ENCODE results near the gene DEF6. TPM values are rescaled to one million over a fixed set of nuclear protein-coding genes. Genes with fewer than 3 reads are reported as not detected.
A peak's percentile ranks its signal among the peaks of the same experiment; 100 is the strongest.

Gene DEF6
- total RNA-seq, 1 experiment from 2014 or later: 5.6 TPM

- no peak overlapping the region for H3K9ac ChIP-seq (ENCODE audit: extremely low read depth, insufficient read length, low read length)
- H2AFZ ChIP-seq (ENCODE audit: low read length): no peak overlapping the region
- H2AK5ac ChIP-seq (ENCODE audit: insufficient read length, low read length): no peak overlapping the region
- H3K9me3 ChIP-seq (ENCODE audit: control insufficient read depth, low read depth, low read length): no peaks in the 10 kb centered on the region
- TF ChIP-seq, protein P1, sequence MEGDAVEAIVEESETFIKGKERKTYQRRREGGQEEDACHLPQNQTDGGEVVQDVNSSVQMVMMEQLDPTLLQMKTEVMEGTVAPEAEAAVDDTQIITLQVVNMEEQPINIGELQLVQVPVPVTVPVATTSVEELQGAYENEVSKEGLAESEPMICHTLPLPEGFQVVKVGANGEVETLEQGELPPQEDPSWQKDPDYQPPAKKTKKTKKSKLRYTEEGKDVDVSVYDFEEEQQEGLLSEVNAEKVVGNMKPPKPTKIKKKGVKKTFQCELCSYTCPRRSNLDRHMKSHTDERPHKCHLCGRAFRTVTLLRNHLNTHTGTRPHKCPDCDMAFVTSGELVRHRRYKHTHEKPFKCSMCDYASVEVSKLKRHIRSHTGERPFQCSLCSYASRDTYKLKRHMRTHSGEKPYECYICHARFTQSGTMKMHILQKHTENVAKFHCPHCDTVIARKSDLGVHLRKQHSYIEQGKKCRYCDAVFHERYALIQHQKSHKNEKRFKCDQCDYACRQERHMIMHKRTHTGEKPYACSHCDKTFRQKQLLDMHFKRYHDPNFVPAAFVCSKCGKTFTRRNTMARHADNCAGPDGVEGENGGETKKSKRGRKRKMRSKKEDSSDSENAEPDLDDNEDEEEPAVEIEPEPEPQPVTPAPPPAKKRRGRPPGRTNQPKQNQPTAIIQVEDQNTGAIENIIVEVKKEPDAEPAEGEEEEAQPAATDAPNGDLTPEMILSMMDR (conservative IDR thresholded peaks at IDR 0.05): no peak
- no peak overlapping the region for H4K8ac ChIP-seq (replicated peaks; ENCODE audit: insufficient read length, low read depth, low read length)
- no peaks in the 10 kb centered on the region for H3K9me3 Mint-ChIP-seq
- H3K27me3 ChIP-seq (ENCODE audit: insufficient read depth, low read length): no peaks in the 10 kb centered on the region
- H2BK5ac ChIP-seq (ENCODE audit: insufficient read length, low read length): no peak overlapping the region
- no peak overlapping the region for H2BK120ac ChIP-seq (ENCODE audit: low read depth, low read length, poor library complexity, severe bottlenecking)
- H3K4me1 ChIP-seq (ENCODE audit: insufficient read depth, low read length): no peaks in the 10 kb centered on the region
- H3K79me1 ChIP-seq (ENCODE audit: insufficient read depth, low read depth, low read length, poor library complexity, severe bottlenecking): no peaks in the 10 kb centered on the region
- no peak overlapping the region for H4K5ac ChIP-seq (ENCODE audit: insufficient read length, low read depth, low read length)
- H2BK20ac ChIP-seq (ENCODE audit: low read depth, low read length, poor library complexity, severe bottlenecking): no peak overlapping the region
- H3K27ac ChIP-seq (ENCODE audit: insufficient read length, low read depth, low read length): no peak overlapping the region
- WGBS (ENCODE audit: extremely low coverage, insufficient read length, low lambda C conversion rate): no CpG with 5 or more reads among the region's 13 CpGs
- peak overlapping the region in 1 of 3 experiments; percentile 81; a peak in 1 of 7 replicates for H3K27ac Mint-ChIP-seq
- H3K14ac ChIP-seq (ENCODE audit: insufficient read depth, low read length): no peak overlapping the region
- no peak overlapping the region for H4K91ac ChIP-seq (ENCODE audit: insufficient read length, low read depth, low read length)
- no peaks in the 10 kb centered on the region for H3K4me1 Mint-ChIP-seq
- no peak overlapping the region for H3K4me3 Mint-ChIP-seq
- H3K23ac ChIP-seq (ENCODE audit: insufficient read length, low read depth, low read length): no peak overlapping the region
- H3K36me3 Mint-ChIP-seq (ENCODE audit: insufficient read depth in 1 of 3, low read depth in 3 of 3): peaks cover 5 to 56% (median 53%) of the 10 kb centered on the region in 3 experiments; a peak in 6 of 7 replicates
- no peak overlapping the region for H3T11ph ChIP-seq (ENCODE audit: low read length)
- H4K20me1 ChIP-seq (ENCODE audit: control insufficient read depth, insufficient read depth, insufficient read length): no peaks in the 10 kb centered on the region
- DNase-seq: no peak
- H3K18ac ChIP-seq (ENCODE audit: insufficient read length, low read depth, low read length): no peak overlapping the region
- H3K4ac ChIP-seq (ENCODE audit: low read depth, low read length): no peak overlapping the region
- H2BK15ac ChIP-seq (ENCODE audit: low read depth, low read length): no peak overlapping the region
- H3K56ac ChIP-seq (ENCODE audit: insufficient read length, low read depth, low read length): no peak overlapping the region
- no peak overlapping the region for H2BK12ac ChIP-seq (ENCODE audit: insufficient read length, low read depth, low read length)
- no peaks in the 10 kb centered on the region for H3K79me2 ChIP-seq (ENCODE audit: insufficient read depth, low read length)
- no peaks in the 10 kb centered on the region for H3K23me2 ChIP-seq (ENCODE audit: insufficient read length, low read depth, low read length, poor library complexity, severe bottlenecking)
- no peaks in the 10 kb centered on the region for H3K27me3 Mint-ChIP-seq (ENCODE audit: low read depth)
- no peak overlapping the region for H3K4me2 ChIP-seq (ENCODE audit: insufficient read depth, insufficient read length, low read length)
Measured at GRCh38 chr6:35291491-35291890, 6.1 kb upstream of the DEF6 start.
